Measurements from ENCODE around the gene ARHGAP45.

- no peak for TF ChIP-seq CTCF (IDR thresholded peaks at IDR 0.05; ENCODE audit: low read depth, low read length)
- no peak for TF ChIP-seq EZH2phosphoT487 (IDR thresholded peaks at IDR 0.05; ENCODE audit: low read depth)
These were observed 36.3 kb downstream of the ARHGAP45 start for GRCh38 chr19:1103132-1103707.
